H9 (cell line): Measurements from ENCODE around the gene NOL7. TPM values are rescaled to one million over a fixed set of nuclear protein-coding genes. Genes with fewer than 3 reads are reported as not detected.

Source experiments
- DNase-seq: peaks from one replicate; pipeline ENCODE4 v3.0.0-alpha.2; 2017
- H2AFZ ChIP-seq: one replicate; pipeline ENCODE4 v1.6.1; 2013; ENCODE audit warnings: mild to moderate bottlenecking, low read length, control low read depth, moderate library complexity
- H2AK5ac ChIP-seq: 2 replicates; pipeline ENCODE4 v1.6.1; 2013; ENCODE audit warnings: low read length, control low read depth, mixed read lengths; ENCODE audit not compliant: insufficient read length
- H2BK120ac ChIP-seq: one replicate; pipeline ENCODE4 v1.6.1; 2013; ENCODE audit warnings: low read depth, mild to moderate bottlenecking, low read length, control low read depth, inconsistent platforms; ENCODE audit not compliant: poor library complexity, severe bottlenecking
- H2BK12ac ChIP-seq: 2 replicates; pipeline ENCODE4 v1.6.1; 2013; ENCODE audit warnings: low read length, control low read depth, mixed read lengths, low read depth; ENCODE audit not compliant: insufficient read length
- H2BK15ac ChIP-seq: 2 replicates; pipeline ENCODE4 v1.6.1; 2013; ENCODE audit warnings: low read depth, low read length, control low read depth
- H2BK20ac ChIP-seq: one replicate; pipeline ENCODE4 v1.6.1; 2013; ENCODE audit warnings: low read depth, mild to moderate bottlenecking, low read length, control low read depth, inconsistent platforms; ENCODE audit not compliant: poor library complexity, severe bottlenecking
- H2BK5ac ChIP-seq: 2 replicates; pipeline ENCODE4 v1.6.1; 2013; ENCODE audit warnings: low read length, control low read depth, mixed read lengths; ENCODE audit not compliant: insufficient read length
- H3K14ac ChIP-seq: 2 replicates; pipeline ENCODE4 v1.6.1; 2013; ENCODE audit warnings: low read length, control low read depth; ENCODE audit not compliant: insufficient read depth
- H3K18ac ChIP-seq: 2 replicates; pipeline ENCODE4 v1.6.1; 2013; ENCODE audit warnings: low read depth, mild to moderate bottlenecking, mixed read lengths, low read length, control low read depth; ENCODE audit not compliant: insufficient read length
- H3K23ac ChIP-seq: 2 replicates; pipeline ENCODE4 v1.6.1; 2013; ENCODE audit warnings: low read length, control low read depth, mixed read lengths, low read depth; ENCODE audit not compliant: insufficient read length
- H3K23me2 ChIP-seq: 2 replicates; pipeline ENCODE4 v1.6.1; 2013; ENCODE audit warnings: low read depth, mild to moderate bottlenecking, mixed read lengths, low read length, control low read depth; ENCODE audit not compliant: insufficient read length, poor library complexity, severe bottlenecking
- H3K27ac ChIP-seq: 2 replicates; pipeline ENCODE4 v1.5.1; 2013; ENCODE audit warnings: low read length, control low read depth, mixed read lengths, low read depth; ENCODE audit not compliant: insufficient read length
- H3K27me3 ChIP-seq: 2 replicates; pipeline ENCODE4 v1.6.1; 2013; ENCODE audit warnings: low read length, control low read depth, inconsistent platforms; ENCODE audit not compliant: insufficient read depth
- H3K4ac ChIP-seq: 2 replicates; pipeline ENCODE4 v1.6.1; 2013; ENCODE audit warnings: low read depth, mild to moderate bottlenecking, control low read depth, inconsistent platforms, low read length, moderate library complexity
- H3K4me1 ChIP-seq: 2 replicates; pipeline ENCODE4 v1.6.1; 2013; ENCODE audit warnings: low read length, control low read depth, inconsistent platforms; ENCODE audit not compliant: insufficient read depth
- H3K4me2 ChIP-seq: 2 replicates; pipeline ENCODE4 v1.6.1; 2013; ENCODE audit warnings: low read length, control low read depth, mixed read lengths; ENCODE audit not compliant: insufficient read length, insufficient read depth
- H3K56ac ChIP-seq: 2 replicates; pipeline ENCODE4 v1.6.1; 2013; ENCODE audit warnings: low read depth, mild to moderate bottlenecking, mixed read lengths, low read length, control low read depth; ENCODE audit not compliant: insufficient read length
- H3K79me1 ChIP-seq: 2 replicates; pipeline ENCODE4 v1.6.1; 2013; ENCODE audit warnings: low read depth, mild to moderate bottlenecking, moderate library complexity, low read length, control low read depth, inconsistent platforms; ENCODE audit not compliant: insufficient read depth, poor library complexity, severe bottlenecking
- H3K79me2 ChIP-seq: 2 replicates; pipeline ENCODE4 v1.6.1; 2013; ENCODE audit warnings: low read length, control low read depth, inconsistent platforms; ENCODE audit not compliant: insufficient read depth
- H3K9ac ChIP-seq: 2 replicates; pipeline ENCODE4 v1.6.1; 2013; ENCODE audit warnings: low read length, control low read depth, mixed read lengths; ENCODE audit not compliant: insufficient read length; ENCODE audit errors: extremely low read depth
- H3K9me3 ChIP-seq: one replicate; pipeline ENCODE4 v1.6.1; 2013; ENCODE audit warnings: low read depth, low read length, inconsistent platforms; ENCODE audit not compliant: control insufficient read depth
- H3T11ph ChIP-seq: one replicate; pipeline ENCODE4 v1.6.1; 2013; ENCODE audit warnings: mild to moderate bottlenecking, low read length, control low read depth, inconsistent platforms
- H4K20me1 ChIP-seq: one replicate; pipeline ENCODE4 v1.6.1; 2013; ENCODE audit not compliant: control insufficient read depth, insufficient read length, insufficient read depth
- H4K5ac ChIP-seq: 2 replicates; pipeline ENCODE4 v1.6.1; 2013; ENCODE audit warnings: low read depth, mild to moderate bottlenecking, mixed read lengths, low read length, control low read depth; ENCODE audit not compliant: insufficient read length
- H4K8ac ChIP-seq: replicated peaks from 2 replicates; pipeline ENCODE4 v1.6.1; 2013; ENCODE audit warnings: low read length, control low read depth, mixed read lengths, low read depth; ENCODE audit not compliant: insufficient read length
- H4K91ac ChIP-seq: 2 replicates; pipeline ENCODE4 v1.6.1; 2013; ENCODE audit warnings: low read depth, mild to moderate bottlenecking, moderate library complexity, mixed read lengths, low read length, control low read depth; ENCODE audit not compliant: insufficient read length
- H3K27ac Mint-ChIP-seq, 3 experiments: 2 replicates in 2 of 3; 3 replicates in 1 of 3; pipeline ENCODE4 v1.8.0; 2020 to 2021; ENCODE audit warnings: mixed read lengths in 3 of 3, mild to moderate bottlenecking in 1 of 3, moderate library complexity in 1 of 3
- H3K27me3 Mint-ChIP-seq: 2 replicates; pipeline ENCODE4 v1.8.0; 2021; ENCODE audit warnings: low read depth, mild to moderate bottlenecking, moderate library complexity, mixed read lengths
- H3K36me3 Mint-ChIP-seq, 3 experiments: 2 replicates in 2 of 3; 3 replicates in 1 of 3; pipeline ENCODE4 v1.8.0; 2020 to 2021; ENCODE audit warnings: low read depth in 3 of 3, mixed read lengths in 3 of 3; ENCODE audit not compliant: insufficient read depth in 1 of 3
- H3K4me1 Mint-ChIP-seq, 2 experiments: 2 replicates each; pipeline ENCODE4 v1.8.0; 2020; ENCODE audit warnings: mixed read lengths in 2 of 2
- H3K4me3 Mint-ChIP-seq, 2 experiments: 2 replicates in 1 of 2; 3 replicates in 1 of 2; pipeline ENCODE4 v1.8.0; 2020 to 2021; ENCODE audit warnings: mild to moderate bottlenecking in 2 of 2, mixed read lengths in 2 of 2, moderate library complexity in 1 of 2
- H3K9me3 Mint-ChIP-seq, 2 experiments: 2 replicates in 1 of 2; 3 replicates in 1 of 2; pipeline ENCODE4 v1.8.0; 2020; ENCODE audit warnings: mild to moderate bottlenecking in 2 of 2, mixed read lengths in 2 of 2, moderate library complexity in 1 of 2
- WGBS: extraction: QIAGEN DNeasy Blood & Tissue Kit; methylation state at CpG from one replicate; pipeline ENCODE4 v1.1.7; 2013; ENCODE audit warnings: missing lambda C conversion rate, low lambda C conversion rate, mixed read lengths; ENCODE audit not compliant: insufficient read length; ENCODE audit errors: extremely low coverage; 5-methylcytosine and 5-hydroxymethylcytosine counted together
- total RNA-seq: library from RNA; stranded (reverse); gene quantifications from 2 replicates; pipeline ENCODE4 v1.2.1, GENCODE V29; 2021
- TF ChIP-seq, protein P1 (sequence below): fragments of 200-600 bp; sonication (generic); conservative IDR thresholded peaks from 3 replicates; pipeline ENCODE4 v1.8.0; 2021; ENCODE audit warnings: antibody characterized with exemption, mild to moderate bottlenecking

Gene NOL7
- total RNA-seq, 1 experiment from 2014 or later: 72.1 TPM

- no peak overlapping the region for H3K4me2 ChIP-seq
Measured at GRCh38 chr6:13593720-13594119, 21.4 kb upstream of the NOL7 start.

More at GRCh38 chr6:13593720-13594119, 21.4 kb upstream of the NOL7 start:
- Histone ChIP-seq H2AFZ (no peak overlapping the region), H3K4ac (no peak overlapping the region), H3K4me1 (no peaks in the 10 kb centered on the region), H3K14ac (no peak overlapping the region), H2BK15ac (no peak overlapping the region), H3K27ac (no peak overlapping the region), H3K9ac (no peak overlapping the region), H3K18ac (no peak overlapping the region), H4K20me1 (no peaks in the 10 kb centered on the region), H4K5ac (no peak overlapping the region), H2BK120ac (no peak overlapping the region), H2BK5ac (no peak overlapping the region), H3K27me3 (no peaks in the 10 kb centered on the region), H3K23ac (no peak overlapping the region), H3K79me1 (no peaks in the 10 kb centered on the region), H2BK12ac (no peak overlapping the region), H3T11ph (no peak overlapping the region), H3K9me3 (no peaks in the 10 kb centered on the region), H4K91ac (no peak overlapping the region), H3K56ac (no peak overlapping the region), H4K8ac (no peak overlapping the region), H2AK5ac (no peak overlapping the region), H3K79me2 (no peaks in the 10 kb centered on the region), H2BK20ac (no peak overlapping the region), H3K23me2 (no peaks in the 10 kb centered on the region)
- no peak overlapping the region for H3K4me3 Mint-ChIP-seq
- no peak overlapping the region for H3K27ac Mint-ChIP-seq
- TF ChIP-seq, protein P1, sequence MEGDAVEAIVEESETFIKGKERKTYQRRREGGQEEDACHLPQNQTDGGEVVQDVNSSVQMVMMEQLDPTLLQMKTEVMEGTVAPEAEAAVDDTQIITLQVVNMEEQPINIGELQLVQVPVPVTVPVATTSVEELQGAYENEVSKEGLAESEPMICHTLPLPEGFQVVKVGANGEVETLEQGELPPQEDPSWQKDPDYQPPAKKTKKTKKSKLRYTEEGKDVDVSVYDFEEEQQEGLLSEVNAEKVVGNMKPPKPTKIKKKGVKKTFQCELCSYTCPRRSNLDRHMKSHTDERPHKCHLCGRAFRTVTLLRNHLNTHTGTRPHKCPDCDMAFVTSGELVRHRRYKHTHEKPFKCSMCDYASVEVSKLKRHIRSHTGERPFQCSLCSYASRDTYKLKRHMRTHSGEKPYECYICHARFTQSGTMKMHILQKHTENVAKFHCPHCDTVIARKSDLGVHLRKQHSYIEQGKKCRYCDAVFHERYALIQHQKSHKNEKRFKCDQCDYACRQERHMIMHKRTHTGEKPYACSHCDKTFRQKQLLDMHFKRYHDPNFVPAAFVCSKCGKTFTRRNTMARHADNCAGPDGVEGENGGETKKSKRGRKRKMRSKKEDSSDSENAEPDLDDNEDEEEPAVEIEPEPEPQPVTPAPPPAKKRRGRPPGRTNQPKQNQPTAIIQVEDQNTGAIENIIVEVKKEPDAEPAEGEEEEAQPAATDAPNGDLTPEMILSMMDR: no peak
- no peaks in the 10 kb centered on the region for H3K27me3 Mint-ChIP-seq
- DNase-seq: no peak
- no peaks in the 10 kb centered on the region for H3K4me1 Mint-ChIP-seq
- H3K9me3 Mint-ChIP-seq: no peaks in the 10 kb centered on the region
- H3K36me3 Mint-ChIP-seq: peaks cover 6 to 43% (median 25%) of the 10 kb centered on the region in 3 experiments; a peak in 6 of 7 replicates
- WGBS: no CpG with 5 or more reads among the region's 6 CpGs
